Pons (tissue), 1 donor: Measurements from ENCODE around the gene VDAC2.
A peak's percentile ranks its signal among the peaks of the same experiment; 100 is the strongest.
"Not testable (repeated sequence)": the region's sequence is repeated elsewhere in the genome, so short reads cannot be mapped to it uniquely, and the experiment has no call there.

Experiments used
- DNase-seq: peaks from one replicate; pipeline ENCODE4 v3.0.0-alpha.2; 2016; ENCODE audit warnings: low spot score

Gene VDAC2

GRCh38 chr10:75199949-75200348 is 10.6 kb upstream of the VDAC2 start:
- not testable (repeated sequence) for DNase-seq

GRCh38 chr10:75201793-75202307 is 8.7 kb upstream of the VDAC2 start:
- no peak for DNase-seq

- no peak for DNase-seq
Observed at GRCh38 chr10:75202321-75203045, 8.1 kb upstream of the VDAC2 start.

- DNase-seq: not testable (repeated sequence)
Observed at GRCh38 chr10:75203046-75203620, 7.5 kb upstream of the VDAC2 start.

DNA sequence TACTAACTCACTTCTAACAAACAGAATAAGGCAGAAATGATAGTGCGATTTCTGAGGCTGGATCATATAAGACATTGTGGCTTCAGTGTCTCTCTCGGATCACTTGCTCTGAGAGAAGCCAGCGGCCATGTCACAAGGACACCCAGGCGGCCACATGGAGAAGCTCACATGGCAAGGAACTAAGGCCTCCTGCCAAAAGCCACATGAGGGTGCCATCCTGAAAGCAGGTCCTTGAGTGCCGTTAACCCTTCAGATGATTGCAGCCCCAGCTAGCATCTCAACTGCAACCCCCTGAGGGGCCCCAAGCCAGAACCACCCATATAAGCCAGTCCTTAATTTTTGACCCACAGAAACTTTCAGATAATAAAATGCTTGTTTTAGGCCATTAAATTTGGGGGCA is 6.9 kb upstream of the VDAC2 start:
- DNase-seq: no peak

GRCh38 chr10:75205908-75206307 is 4.7 kb upstream of the VDAC2 start:
- DNase-seq: no peak

DNA sequence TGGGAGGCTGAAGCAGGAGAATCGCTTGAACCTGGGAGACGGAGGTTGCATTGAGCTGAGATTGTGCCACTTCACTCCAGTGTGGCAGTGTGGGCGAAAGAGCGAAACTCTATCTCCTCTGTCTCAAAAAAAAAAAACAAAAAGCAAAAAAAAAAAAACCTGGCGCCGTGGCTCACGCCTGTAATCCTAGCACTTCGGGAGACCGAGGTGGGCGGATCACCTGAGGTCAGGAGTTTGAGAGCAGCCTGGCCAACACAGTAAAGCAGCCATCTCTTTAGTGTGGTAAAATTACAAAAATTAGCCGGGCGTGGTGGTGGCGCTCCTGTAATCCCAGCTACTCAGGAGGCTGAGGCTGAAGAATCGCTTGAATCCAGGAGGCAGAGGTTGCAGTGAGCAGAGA is 4.0 kb upstream of the VDAC2 start:
- DNase-seq: not testable (repeated sequence)

- DNase-seq: no peak
Observed at GRCh38 chr10:75207079-75207856, 3.3 kb upstream of the VDAC2 start.

- no peak for DNase-seq
Observed at GRCh38 chr10:75207857-75208144, 2.8 kb upstream of the VDAC2 start.

GRCh38 chr10:75208181-75208580 is 2.4 kb upstream of the VDAC2 start:
- DNase-seq: no peak

DNA sequence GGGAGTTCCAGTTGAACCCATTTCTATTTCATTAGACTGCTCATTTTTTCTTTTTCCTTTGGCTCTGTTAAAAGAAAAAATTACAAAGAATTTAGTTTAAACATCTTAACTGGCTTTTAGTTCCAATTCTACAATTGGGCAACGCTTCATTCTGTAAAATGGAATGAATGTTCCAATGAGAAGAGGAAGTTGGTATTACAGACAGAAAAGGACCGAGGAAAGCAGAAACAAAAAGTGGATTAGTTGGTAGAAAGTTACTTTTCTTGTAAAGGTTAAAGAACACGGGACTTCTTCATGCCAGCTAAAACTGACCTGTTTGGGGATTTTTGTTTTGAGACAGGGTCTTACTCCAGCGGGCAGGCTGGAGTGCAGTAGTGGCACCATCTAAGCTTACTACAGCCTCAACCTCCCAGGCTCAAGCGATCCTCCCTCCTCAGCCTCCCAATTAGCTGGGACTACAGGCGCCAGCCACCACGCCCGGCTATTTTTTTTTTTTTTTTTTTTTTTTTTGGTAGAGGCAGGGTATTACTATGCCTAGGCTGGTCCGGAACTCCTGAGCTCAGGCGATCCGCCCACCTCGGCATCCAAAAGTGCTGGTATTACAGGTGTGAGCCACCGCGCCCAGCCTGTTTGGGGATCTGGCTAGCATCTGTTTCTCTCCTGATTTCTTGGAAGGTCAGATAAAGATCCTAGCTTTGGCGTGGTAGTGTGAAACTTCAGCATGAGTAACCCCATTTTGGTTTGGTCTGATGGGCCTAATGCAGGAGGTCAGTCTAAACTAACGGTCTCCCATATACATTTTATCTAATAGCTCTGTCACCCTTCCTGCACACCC is 1.3 kb upstream of the VDAC2 start:
- DNase-seq: no peak

GRCh38 chr10:75209921-75210281 is 695 bp upstream of the VDAC2 start:
- DNase-seq: peak; percentile 61

GRCh38 chr10:75211007-75211691 is 553 bp downstream of the VDAC2 start:
- DNase-seq: no peak

DNA sequence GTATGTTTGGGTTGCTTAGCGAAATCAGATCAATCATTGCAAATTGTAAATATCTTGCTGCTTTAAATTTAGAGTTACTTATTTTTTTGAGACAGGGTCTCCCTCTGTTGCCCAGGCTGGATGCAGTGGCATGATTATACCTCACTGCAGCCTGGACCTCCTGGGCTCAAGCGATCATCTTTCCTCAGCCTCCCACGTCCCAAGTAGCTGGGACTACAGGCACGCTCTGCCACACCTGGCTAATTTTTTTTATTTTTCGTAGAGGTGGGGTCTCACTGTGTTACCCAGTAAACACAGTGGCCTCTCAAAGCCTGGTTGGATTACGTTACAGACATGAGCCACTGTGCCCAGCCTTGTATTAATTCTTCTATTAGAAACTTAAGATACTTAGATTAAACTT is 1.7 kb downstream of the VDAC2 start:
- no peak for DNase-seq

- DNase-seq: no peak
Observed at GRCh38 chr10:75220274-75220673, 9.7 kb downstream of the VDAC2 start.

GRCh38 chr10:75221492-75221891 is 10.9 kb downstream of the VDAC2 start:
- not testable (repeated sequence) for DNase-seq

DNA sequence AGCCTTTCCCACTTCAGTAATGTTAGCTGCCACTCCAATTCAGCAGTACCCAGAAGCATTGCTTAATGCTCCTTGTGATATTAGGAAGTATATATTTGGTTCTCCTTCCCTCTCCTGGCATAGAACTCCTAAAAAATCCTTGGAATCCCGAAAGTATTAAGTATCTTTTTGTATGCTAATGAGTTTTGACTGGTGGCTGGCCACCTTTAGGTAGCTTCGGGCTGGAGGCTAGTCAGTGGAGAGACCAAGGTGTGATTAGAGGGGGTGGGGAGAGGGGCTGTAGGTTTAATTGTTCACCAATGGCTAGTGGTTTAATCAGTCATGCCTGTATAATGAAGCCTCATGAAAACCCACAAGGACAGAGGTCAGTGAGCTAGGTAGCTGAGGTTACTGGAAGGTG is 12.9 kb downstream of the VDAC2 start:
- no peak for DNase-seq

DNA sequence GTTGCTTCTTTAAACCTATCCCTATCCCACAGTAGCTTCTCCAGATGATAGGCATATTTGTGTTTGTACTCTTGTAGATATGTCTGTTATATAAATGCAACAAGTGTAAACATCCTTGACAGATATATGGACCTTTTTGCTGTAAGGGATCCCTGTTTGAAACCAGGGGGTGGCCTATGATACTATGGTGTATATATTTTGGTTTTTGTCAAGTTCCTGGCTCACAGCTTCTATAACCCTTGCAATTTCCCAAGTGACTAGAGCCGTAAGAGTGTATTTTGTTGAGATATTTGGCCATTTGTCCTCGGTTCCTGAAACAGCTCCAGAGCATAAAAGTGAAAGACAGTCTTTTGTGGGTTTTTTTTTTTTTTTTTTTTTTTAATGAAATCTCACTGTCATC is 15.5 kb downstream of the VDAC2 start:
- no peak for DNase-seq

DNA sequence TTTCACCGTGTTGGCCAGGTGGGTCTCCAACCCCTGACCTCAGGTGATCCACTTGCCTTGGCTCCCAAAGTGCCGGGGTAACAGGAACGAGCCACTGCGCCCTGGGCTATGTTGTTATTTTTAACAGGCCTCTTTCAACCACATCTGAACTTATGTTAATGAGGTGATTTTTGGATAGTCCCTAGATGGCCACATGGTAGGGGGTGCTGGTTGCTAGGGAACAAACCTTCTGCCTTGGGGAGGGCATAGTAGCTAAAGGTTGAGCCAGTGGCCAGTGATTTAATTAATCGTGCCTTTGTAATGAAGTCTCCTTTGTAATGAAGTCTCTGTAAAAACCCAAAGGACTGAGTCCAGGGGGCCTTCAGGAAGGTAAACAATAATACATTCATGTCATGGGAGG is 16.1 kb downstream of the VDAC2 start:
- DNase-seq: no peak

DNA sequence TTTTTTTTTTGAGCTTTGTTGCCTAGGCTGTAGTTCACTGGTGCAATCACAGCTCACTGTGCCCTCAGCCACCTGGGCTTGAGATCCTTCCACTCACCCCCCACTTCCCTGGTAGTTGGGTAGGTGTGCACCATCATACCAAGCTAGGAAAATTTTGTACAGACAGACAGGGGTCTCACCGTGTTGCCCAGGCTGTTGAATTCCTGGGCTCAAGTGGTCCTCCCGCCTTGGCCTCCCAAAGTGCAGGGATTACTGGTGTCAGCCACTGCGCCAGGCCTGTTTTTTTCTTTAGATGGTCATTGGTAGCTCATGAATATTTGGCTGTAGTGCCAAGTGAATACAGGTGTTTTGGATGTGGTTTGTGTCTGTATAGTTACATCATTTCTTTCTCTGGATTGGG is 17.7 kb downstream of the VDAC2 start:
- no peak for DNase-seq

DNA sequence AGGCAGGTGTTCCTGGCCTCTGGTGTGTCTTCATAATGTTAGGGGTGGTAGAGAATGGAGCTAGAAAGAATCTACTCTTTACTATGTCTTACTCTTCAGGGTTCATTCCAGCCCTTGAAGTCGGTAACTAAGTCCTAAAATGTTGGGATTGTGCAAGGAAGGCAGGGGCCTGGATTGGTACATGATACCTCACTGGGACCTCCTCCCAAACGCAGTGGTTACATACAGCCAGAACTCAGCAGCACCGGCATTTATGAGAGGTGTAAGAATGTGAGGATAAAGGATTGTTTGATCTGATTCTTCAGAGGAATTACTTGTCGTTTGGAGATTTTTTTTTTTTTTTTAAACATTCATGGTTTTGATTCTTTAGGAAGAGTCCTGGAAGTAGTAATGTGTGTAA is 18.2 kb downstream of the VDAC2 start:
- DNase-seq: no peak

DNA sequence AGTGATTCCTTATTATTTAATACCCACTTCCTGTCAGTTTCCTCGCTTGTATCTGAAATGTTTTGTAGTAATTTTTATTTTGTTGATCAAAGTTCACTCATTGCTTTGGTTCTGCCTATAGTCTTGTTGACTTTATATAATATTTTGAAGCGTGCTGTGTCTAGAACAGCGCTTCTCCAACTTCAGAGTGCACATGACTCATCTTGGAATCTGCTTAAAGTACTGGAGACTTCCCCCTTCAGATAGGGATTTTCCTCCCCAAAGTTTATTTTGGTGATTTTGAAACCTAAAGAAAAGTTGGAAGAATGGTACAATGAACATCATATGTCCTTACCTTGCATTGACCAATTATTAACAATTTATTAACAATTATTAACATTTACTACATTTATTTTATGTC is 19.4 kb downstream of the VDAC2 start:
- no peak for DNase-seq
